GM21529 (cell line): ENCODE data around the gene ZNF169.
"Not testable (repeated sequence)": the region's sequence is repeated elsewhere in the genome, so short reads cannot be mapped to it uniquely, and the experiment has no call there.

Experiments used
- ATAC-seq: cut with Tn5 transposase; IDR thresholded peaks from one replicate; pipeline ENCODE4 v1.9.1; 2021; ENCODE audit not compliant: unreplicated experiment

Gene ZNF169

DNA sequence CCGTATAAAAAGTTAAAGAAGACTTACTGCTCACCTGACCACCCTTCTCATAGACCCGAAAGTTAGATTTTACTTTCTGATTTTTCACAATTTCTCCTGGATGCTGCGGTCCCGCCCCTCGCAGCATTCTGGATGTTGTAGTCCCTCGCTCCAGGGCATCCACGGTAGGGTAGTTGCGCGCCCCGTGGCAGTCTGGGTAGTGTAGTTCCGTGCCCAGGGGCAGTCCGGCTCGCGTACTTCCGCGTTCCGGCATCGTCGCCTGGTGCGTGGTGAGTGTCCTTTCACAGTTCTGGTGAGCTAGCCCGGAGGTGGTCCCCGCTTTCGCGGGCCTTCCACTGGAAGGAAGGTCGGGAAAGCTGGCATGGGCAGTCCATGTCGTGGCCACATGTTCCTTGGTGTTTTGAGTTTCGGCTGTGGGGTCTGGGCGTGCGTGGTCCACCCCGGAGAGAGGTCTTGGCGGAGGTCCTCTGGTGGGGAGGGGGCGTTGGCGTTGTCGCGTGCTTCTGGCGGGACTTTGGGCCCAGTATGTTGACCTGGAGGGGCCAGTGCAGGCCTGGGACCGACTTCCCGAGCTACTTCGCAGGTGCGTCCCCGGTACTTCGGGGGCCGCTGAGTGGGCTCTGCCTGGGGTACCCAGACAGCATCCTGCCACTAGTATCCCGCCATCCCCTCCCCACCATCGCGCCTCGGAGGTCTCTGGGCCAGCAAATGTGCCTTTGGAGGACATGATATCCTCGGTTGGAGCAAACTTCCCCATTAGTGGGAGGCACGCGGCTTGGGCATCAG, at the start of gene ZNF169:
Gene ZNF169 (plus strand): TSS at position 222 of the 786 bp plus-strand sequence. CDS start 19,515 bp downstream, outside the sequence.
- ATAC-seq = peak; percentile 100

DNA sequence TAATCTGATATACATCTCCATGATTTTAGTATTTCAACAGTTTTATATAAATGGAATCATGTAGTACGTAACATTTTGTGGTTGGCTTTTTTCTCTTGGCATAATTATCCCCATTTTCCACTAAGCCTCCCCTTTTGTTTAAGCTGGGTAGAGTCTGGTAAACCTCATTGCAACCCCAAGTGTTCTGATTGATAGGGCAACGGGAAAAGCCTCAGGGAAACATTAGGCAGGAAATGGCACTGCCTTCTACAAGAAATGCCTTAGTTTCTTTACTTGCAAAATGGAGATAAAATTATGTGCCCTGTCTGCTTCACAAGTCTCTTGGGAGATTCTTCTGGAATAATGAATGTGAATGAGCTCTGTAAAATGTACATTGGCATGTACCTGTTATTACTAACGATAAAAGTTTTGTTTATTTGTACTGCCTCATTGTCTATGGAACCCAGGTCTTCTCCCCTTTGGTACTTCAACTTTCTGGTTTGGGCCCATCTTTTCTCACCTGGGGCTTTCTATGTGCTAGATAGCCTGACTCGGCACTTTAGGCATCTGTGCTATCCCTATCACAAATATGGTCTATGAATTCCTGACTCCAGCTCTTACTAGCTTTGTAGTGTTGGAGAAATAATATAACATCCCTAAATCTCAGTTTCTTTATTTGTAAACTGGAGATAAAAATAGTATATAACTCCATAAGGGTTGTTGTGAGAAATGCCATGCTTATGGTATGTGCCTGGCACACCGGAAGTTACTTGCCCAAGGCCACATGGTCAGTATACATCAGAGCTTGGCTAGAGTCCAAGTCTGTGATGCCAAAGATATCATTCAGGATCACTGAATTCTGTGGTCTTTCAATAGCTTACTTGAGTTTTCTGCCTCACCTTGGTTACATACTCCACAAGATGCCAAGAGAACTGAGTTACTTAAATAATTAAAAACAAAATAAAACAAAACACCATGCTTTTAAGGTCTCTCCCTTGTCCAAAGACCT, 48.2 kb upstream of the ZNF169 start:
- ATAC-seq = no peak

DNA sequence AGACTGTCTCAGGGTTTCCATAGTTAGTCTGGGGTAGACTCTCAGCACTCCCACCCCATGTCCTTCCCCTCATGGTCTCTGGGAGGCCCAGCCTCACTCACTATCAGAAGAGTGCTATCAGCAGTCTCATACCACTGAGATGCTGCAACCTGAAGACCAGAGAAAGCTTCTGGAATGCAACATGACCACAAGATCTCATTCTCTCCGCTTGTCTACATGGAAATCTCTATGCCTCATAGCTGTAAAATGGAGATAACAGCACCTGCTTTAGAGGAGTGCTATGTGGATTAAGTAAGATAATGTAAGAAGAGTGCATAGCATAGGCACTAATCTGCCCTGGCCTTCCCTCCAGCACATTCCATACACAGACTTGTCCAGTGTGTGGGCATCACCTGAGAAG, 47.0 kb upstream of the ZNF169 start:
- ATAC-seq = no peak

DNA sequence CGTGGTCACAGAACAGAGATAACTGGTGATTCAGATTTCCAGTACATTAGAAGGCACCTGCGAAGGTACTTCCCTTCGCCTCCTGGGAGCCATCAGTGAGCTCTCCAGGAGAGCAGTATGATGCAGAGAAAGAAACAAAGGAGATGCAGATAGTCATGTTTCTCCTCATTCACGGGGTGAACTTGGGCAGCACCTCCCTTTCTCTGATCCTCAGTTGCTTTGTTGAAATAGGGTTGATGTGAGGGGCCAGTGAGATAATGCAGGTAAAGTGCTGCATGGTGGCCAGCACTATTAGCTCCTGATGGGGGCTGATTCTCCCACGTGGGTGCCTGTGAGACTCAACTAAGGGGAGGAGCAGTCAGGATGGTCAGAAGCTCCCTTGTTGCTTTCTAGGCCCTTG, 46.6 kb upstream of the ZNF169 start:
- ATAC-seq = no peak

DNA sequence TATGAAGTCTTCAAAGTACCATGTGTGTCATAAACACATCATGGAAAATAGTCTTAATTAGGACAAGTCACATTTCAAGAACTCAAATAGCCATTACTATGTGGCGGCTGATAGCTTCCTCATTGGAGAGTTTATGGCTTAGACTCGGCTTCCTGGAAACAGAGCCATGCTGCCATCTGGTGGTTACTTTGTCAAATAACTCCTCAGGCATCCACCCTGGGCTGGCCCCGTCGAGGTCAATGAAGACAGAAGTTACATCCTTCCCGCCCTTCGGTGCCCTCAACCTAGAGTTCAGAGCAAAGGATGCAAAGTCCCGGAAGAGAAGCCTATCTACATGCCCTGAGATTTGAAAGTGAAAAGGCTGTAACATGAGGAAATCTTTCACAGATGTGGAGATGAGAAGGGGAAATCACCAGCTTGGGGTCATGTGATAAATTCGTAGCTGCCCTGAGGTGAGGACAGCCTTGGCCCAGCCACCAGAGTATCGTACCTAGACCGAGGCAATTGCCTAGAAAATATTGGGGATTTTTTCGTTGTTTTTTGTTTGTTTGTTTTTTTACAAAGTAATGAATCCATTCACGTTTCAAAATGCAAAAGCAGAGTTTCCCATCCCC, 45.5 kb upstream of the ZNF169 start:
- peak; percentile 89 for ATAC-seq

DNA sequence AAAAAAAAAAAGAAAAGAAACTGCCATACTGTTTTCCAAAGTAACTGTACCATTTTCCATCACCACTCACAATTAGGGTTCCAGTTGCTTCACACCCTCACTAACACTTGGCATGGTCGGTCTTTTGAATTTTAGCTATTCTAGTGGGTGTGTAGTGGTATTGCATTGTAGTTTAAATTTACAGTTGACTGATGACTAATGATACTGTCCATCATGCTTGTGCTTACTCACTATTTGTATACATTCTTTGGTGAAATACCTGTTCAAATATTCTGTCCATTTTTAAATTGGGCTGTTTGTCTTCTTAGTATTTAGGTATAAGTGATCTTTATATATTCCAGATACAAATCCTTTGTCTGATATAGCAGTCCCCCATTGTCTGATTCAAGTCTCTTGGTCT, 36.2 kb upstream of the ZNF169 start:
- no peak for ATAC-seq

DNA sequence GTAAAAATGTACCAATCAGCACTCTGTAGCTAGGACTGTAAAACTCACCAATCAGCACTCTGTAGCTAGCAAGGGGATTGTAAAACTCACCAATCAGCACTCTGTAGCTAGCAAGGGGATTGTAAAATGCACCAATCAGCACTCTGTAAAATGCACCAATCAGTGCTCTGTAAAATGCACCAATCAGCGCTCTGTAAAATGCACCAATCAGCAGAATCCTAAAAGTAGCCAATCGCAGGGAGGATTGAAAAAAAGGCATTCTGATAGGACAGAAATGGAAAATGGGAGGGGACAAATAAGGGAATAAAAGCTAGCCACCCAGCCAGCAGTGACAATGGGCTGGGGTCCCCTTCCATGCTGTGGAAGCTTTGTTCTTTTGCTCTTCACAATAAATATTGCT, 33.7 kb upstream of the ZNF169 start:
- not testable (repeated sequence) for ATAC-seq

DNA sequence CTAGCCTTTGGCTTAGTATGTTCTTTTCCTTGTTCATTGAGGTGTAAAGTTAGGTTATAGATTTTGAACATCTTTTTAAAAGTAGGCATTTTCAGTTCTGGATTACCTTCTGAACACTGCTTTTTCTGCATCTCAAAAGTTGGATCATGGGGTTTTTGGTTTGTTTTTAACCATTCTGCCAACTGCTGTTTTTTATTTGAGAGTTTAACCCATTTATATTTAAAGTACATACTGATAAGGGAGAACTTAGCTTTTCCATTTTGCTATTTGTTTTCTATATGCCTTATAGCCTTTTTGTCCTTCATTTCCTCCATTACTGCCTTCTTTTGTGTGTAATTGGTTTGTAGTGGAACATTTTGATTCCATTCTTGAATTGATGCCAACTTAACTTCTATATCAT, 30.5 kb upstream of the ZNF169 start:
- ATAC-seq = no peak

DNA sequence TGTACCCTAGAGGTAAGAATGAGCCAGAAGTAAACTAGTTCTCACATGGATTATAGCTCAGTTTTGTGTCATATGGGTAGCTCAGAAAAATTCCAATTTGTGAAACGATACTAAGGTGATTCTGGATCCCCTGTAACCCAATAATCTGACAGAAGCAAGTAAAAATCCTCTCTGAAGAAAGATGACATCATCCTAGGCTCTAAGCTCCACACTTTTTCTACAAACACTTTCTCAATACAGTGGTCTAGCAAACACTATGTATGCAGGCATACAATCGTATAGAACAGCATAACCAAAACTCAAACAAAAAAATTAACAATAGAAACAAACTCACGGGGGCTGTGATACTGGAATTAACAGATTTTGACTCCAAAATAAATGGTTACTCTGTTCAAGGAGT, 26.7 kb upstream of the ZNF169 start:
- no peak for ATAC-seq

DNA sequence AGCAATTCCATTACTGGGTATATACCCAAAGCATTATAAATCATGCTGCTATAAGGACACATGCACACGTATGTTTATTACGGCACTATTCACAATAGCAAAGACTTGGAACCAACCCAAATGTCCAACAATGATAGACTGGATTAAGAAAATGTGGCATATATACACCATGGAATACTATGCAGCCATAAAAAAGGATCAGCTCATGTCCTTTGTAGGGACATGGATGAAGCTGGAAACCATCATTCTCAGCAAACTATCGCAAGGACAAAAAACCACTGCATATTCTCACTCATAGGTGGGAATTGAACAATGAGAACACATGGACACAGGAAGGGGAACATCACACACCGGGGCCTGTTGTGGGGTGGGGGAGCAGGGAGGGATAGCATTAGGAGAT, 18.0 kb upstream of the ZNF169 start:
- ATAC-seq = not testable (repeated sequence)

DNA sequence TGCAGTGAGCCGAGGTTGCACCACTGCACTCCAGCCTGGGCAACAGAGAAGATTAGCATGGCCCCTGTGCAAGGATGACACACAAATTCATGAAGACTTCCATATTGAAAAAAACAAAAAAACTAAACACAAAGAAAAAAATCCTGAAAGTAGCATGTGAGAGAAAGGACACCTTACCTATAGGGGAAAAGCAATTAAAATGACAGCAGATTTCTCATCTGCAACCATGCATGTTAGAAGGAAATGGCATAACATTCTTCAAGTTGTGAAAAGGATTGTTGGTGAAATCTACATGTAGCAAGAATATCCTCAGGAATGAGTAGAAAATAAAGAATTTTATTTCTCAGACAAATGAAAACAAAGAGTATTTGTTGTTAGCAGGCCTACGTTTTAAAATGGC, 13.4 kb upstream of the ZNF169 start:
- no peak for ATAC-seq

DNA sequence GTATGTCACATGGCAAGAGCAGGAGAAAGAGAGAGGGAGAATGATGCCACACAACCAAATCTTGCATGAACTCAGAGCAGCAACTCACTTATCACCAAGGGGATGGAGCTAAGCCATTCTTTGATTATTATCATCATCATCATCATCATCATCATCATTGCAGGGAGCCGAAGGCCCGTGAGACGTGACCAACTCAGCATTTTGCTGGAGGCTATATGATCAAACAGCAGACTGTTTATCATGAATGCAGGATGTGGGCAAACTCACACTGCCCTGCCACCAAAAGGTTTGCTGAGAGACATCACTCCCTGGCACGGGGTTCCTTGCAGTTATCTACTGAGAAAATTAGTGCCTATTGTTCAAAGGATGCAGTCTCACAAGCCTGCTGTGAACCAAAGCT, 8.6 kb upstream of the ZNF169 start:
- ATAC-seq = no peak

DNA sequence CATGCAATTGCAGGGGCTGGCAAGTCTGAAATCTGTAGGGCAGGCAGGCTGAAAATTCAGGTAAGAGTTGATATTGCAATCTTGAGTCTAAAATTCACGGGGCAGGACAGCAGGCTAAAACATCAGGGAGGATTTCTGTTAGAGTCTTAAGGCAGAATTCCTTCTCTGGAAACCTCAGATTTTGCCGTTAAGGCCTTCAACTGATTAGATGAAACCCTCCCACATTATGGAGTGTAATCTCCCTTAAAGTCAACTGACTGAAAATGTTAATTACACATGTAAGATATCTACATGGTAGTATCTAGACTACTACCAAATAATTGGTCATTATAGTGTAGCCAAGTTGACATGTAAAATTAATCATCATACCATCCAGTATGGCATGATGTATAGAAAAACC, 3.1 kb upstream of the ZNF169 start:
- no peak for ATAC-seq

DNA sequence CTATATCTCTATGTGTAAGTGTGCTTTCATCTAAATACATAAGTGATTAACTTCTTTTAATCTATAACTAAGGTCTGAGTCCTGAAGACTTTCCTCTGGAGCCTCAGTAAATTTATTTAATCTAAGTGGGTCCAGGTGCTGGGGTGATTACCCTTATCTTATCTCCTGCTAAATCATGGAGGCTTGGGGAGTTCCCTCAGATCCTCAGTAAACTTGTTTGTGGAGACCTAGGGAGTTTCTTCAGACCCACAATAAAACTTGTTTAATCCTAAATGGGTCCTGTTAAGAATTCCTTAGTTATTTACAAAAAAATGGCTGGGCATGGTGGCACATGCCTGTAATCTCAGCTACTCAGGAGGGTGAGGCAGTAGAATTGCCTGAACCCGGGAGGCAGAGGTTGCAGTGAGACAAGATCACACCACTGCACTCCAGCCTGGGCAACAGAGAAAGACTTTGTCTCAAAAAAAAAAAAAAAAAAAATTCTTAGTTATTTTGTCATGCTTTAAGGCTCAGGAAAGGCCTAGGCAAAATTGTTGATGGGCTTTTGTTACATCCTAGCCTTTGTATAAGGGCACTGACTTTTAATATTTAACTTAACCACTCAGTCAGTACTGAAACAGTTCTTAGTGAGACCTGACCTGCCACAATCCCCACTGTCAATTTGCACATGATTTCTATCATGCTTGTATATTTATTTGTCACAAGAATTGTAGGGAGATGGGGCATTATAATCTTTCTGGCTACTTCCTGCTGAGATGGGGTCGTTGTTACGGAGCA, 6.7 kb downstream of the ZNF169 start:
- not testable (repeated sequence) for ATAC-seq

DNA sequence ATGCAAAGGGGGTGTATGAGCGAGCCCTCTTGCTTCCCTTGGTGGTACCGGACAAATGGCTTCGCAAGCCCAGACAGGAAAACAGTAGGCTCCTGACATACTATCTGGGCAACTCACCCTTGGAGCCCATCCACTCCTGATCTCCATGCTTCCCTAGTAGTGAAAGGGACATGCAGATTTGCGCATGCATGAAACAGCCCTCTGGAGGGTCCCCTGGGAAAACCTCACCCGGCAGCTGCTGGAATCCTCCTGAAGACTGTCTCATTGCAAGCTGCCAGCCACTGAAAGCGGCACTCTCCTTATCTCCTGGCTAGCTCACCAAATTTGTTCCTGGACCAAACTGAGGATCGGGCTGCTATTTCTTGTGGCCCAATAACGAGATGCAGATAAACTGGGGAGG, 10.2 kb downstream of the ZNF169 start:
- no peak for ATAC-seq

DNA sequence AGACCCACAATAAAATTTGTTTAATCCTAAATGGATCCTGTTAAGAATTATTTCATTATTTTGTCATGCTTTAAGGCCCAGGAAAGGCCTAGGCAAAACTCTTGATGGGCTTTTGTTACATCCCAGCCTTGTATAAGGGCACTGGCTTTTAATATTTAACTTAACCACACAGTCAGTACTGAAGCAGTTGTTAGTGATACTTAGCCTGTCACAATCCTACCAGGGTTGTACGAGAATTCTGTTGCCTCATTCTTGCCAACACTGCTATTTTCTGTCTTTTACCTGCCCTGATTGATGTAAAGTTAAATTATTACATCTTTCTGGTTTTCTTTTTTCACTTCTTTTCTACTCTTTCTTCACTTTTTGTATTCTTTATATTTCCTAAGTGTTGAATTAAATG, 10.9 kb downstream of the ZNF169 start:
- ATAC-seq = no peak

DNA sequence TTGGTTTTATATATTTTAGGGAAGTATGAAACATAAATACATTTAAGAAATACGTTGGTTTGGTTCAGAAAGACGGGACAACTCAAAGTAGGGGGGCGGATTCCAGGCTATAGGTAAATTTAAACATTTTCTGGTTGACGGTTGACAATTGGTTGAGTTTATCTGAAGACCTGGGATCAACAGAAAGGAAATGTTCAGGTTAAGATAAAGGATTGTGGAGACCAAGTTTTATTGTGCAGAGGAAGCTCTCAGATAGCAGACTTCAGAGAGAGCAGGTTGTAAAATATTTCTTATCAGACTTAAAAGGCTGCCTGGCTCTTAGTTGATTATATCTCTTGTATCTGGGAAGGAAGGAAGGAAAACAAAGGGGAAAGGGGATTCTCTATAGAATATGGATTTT, 17.9 kb downstream of the ZNF169 start:
- ATAC-seq = not testable (repeated sequence)

DNA sequence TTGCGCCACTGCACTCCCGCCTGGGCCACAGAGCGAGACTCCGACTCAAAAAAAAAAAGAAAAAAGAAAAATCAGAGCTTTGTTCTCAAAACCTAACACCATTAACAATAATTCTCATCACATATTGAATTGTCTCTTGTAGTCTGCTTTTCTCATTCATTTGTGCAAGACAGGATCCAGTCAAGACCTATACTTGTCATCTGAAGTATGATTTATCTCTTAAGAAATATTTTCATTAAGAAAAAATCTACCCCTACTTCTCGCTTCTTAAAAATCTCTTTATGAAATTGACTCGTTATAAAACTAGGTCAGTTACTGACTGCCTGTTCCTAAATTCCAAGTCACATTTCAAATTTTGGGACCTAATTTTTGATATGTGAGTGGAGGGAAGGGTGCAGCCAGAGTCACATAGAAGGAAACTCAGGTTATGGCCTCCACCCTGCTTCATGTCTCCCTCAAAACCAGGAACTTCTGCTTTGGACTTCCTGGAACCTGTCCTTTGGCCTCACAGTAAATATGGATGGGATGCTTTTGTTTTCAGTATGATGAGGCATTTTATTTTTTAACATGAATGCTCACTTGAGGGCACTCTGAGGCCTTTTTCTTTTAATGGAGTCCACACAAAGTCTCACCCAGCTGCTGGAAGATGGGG, 18.9 kb downstream of the ZNF169 start:
- ATAC-seq = no peak

DNA sequence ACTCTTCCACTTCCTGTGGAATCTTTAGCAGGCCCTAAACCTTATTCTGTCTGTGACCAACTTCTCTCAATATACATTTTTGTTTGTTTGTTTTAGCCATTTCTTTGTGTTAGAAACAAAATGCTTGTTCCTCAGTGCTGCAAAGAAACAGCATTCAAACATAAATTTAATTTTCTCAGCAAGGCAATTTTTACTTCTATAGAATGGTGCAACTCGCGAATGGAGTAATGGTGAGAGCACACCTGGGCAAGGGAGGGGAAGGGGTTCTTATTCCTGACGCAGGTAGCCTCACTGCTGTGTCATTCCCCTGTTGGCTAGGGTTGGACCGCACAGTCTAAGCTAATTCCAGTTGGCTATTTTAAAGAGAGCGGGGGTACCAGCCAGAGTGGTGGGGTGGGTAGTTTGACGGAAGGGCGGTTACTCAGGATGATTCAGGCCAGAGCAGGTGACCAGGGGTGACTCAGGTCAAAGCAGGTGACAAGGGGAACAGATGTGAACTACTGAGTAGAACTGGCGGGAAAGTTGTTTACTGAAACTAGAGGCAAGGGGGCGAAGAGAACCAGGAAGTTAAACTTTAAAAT, 21.4 kb downstream of the ZNF169 start:
- no peak for ATAC-seq

DNA sequence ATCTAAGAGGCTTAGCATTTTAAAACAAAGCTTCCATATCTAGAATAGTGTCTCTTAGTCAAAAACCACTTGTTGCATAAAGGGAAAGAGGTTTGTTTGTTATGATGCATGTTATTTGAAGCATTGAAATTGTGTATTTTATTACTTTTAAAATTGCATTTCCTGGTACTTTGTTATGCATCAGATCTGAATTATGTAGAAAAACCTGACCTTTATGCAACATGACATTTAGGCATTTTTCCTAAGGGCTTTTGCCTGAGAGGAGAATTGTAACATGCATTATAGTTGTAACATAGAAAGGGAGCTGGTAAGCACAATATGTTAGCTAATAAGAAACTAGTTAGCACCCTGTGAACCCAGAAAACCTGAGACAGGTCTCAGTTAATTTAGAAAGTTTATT, 22.0 kb downstream of the ZNF169 start:
- no peak for ATAC-seq
